H9 (cell line): ENCODE results near the gene EFL1. TPM values are rescaled to one million over a fixed set of nuclear protein-coding genes. Genes with fewer than 3 reads are reported as not detected.

Experiments
- DNase-seq: peaks from one replicate; pipeline ENCODE4 v3.0.0-alpha.2; 2017
- H2AFZ ChIP-seq: one replicate; pipeline ENCODE4 v1.6.1; 2013; ENCODE audit warnings: mild to moderate bottlenecking, low read length, control low read depth, moderate library complexity
- H2AK5ac ChIP-seq: 2 replicates; pipeline ENCODE4 v1.6.1; 2013; ENCODE audit warnings: low read length, control low read depth, mixed read lengths; ENCODE audit not compliant: insufficient read length
- H2BK120ac ChIP-seq: one replicate; pipeline ENCODE4 v1.6.1; 2013; ENCODE audit warnings: low read depth, mild to moderate bottlenecking, low read length, control low read depth, inconsistent platforms; ENCODE audit not compliant: poor library complexity, severe bottlenecking
- H2BK12ac ChIP-seq: 2 replicates; pipeline ENCODE4 v1.6.1; 2013; ENCODE audit warnings: low read length, control low read depth, mixed read lengths, low read depth; ENCODE audit not compliant: insufficient read length
- H2BK15ac ChIP-seq: 2 replicates; pipeline ENCODE4 v1.6.1; 2013; ENCODE audit warnings: low read depth, low read length, control low read depth
- H2BK20ac ChIP-seq: one replicate; pipeline ENCODE4 v1.6.1; 2013; ENCODE audit warnings: low read depth, mild to moderate bottlenecking, low read length, control low read depth, inconsistent platforms; ENCODE audit not compliant: poor library complexity, severe bottlenecking
- H2BK5ac ChIP-seq: 2 replicates; pipeline ENCODE4 v1.6.1; 2013; ENCODE audit warnings: low read length, control low read depth, mixed read lengths; ENCODE audit not compliant: insufficient read length
- H3K14ac ChIP-seq: 2 replicates; pipeline ENCODE4 v1.6.1; 2013; ENCODE audit warnings: low read length, control low read depth; ENCODE audit not compliant: insufficient read depth
- H3K18ac ChIP-seq: 2 replicates; pipeline ENCODE4 v1.6.1; 2013; ENCODE audit warnings: low read depth, mild to moderate bottlenecking, mixed read lengths, low read length, control low read depth; ENCODE audit not compliant: insufficient read length
- H3K23ac ChIP-seq: 2 replicates; pipeline ENCODE4 v1.6.1; 2013; ENCODE audit warnings: low read length, control low read depth, mixed read lengths, low read depth; ENCODE audit not compliant: insufficient read length
- H3K23me2 ChIP-seq: 2 replicates; pipeline ENCODE4 v1.6.1; 2013; ENCODE audit warnings: low read depth, mild to moderate bottlenecking, mixed read lengths, low read length, control low read depth; ENCODE audit not compliant: insufficient read length, poor library complexity, severe bottlenecking
- H3K27ac ChIP-seq: 2 replicates; pipeline ENCODE4 v1.5.1; 2013; ENCODE audit warnings: low read length, control low read depth, mixed read lengths, low read depth; ENCODE audit not compliant: insufficient read length
- H3K27me3 ChIP-seq: 2 replicates; pipeline ENCODE4 v1.6.1; 2013; ENCODE audit warnings: low read length, control low read depth, inconsistent platforms; ENCODE audit not compliant: insufficient read depth
- H3K4ac ChIP-seq: 2 replicates; pipeline ENCODE4 v1.6.1; 2013; ENCODE audit warnings: low read depth, mild to moderate bottlenecking, control low read depth, inconsistent platforms, low read length, moderate library complexity
- H3K4me1 ChIP-seq: 2 replicates; pipeline ENCODE4 v1.6.1; 2013; ENCODE audit warnings: low read length, control low read depth, inconsistent platforms; ENCODE audit not compliant: insufficient read depth
- H3K4me2 ChIP-seq: 2 replicates; pipeline ENCODE4 v1.6.1; 2013; ENCODE audit warnings: low read length, control low read depth, mixed read lengths; ENCODE audit not compliant: insufficient read length, insufficient read depth
- H3K56ac ChIP-seq: 2 replicates; pipeline ENCODE4 v1.6.1; 2013; ENCODE audit warnings: low read depth, mild to moderate bottlenecking, mixed read lengths, low read length, control low read depth; ENCODE audit not compliant: insufficient read length
- H3K79me1 ChIP-seq: 2 replicates; pipeline ENCODE4 v1.6.1; 2013; ENCODE audit warnings: low read depth, mild to moderate bottlenecking, moderate library complexity, low read length, control low read depth, inconsistent platforms; ENCODE audit not compliant: insufficient read depth, poor library complexity, severe bottlenecking
- H3K79me2 ChIP-seq: 2 replicates; pipeline ENCODE4 v1.6.1; 2013; ENCODE audit warnings: low read length, control low read depth, inconsistent platforms; ENCODE audit not compliant: insufficient read depth
- H3K9ac ChIP-seq: 2 replicates; pipeline ENCODE4 v1.6.1; 2013; ENCODE audit warnings: low read length, control low read depth, mixed read lengths; ENCODE audit not compliant: insufficient read length; ENCODE audit errors: extremely low read depth
- H3K9me3 ChIP-seq: one replicate; pipeline ENCODE4 v1.6.1; 2013; ENCODE audit warnings: low read depth, low read length, inconsistent platforms; ENCODE audit not compliant: control insufficient read depth
- H3T11ph ChIP-seq: one replicate; pipeline ENCODE4 v1.6.1; 2013; ENCODE audit warnings: mild to moderate bottlenecking, low read length, control low read depth, inconsistent platforms
- H4K20me1 ChIP-seq: one replicate; pipeline ENCODE4 v1.6.1; 2013; ENCODE audit not compliant: control insufficient read depth, insufficient read length, insufficient read depth
- H4K5ac ChIP-seq: 2 replicates; pipeline ENCODE4 v1.6.1; 2013; ENCODE audit warnings: low read depth, mild to moderate bottlenecking, mixed read lengths, low read length, control low read depth; ENCODE audit not compliant: insufficient read length
- H4K8ac ChIP-seq: replicated peaks from 2 replicates; pipeline ENCODE4 v1.6.1; 2013; ENCODE audit warnings: low read length, control low read depth, mixed read lengths, low read depth; ENCODE audit not compliant: insufficient read length
- H4K91ac ChIP-seq: 2 replicates; pipeline ENCODE4 v1.6.1; 2013; ENCODE audit warnings: low read depth, mild to moderate bottlenecking, moderate library complexity, mixed read lengths, low read length, control low read depth; ENCODE audit not compliant: insufficient read length
- H3K27ac Mint-ChIP-seq, 3 experiments: 2 replicates in 2 of 3; 3 replicates in 1 of 3; pipeline ENCODE4 v1.8.0; 2020 to 2021; ENCODE audit warnings: mixed read lengths in 3 of 3, mild to moderate bottlenecking in 1 of 3, moderate library complexity in 1 of 3
- H3K27me3 Mint-ChIP-seq: 2 replicates; pipeline ENCODE4 v1.8.0; 2021; ENCODE audit warnings: low read depth, mild to moderate bottlenecking, moderate library complexity, mixed read lengths
- H3K36me3 Mint-ChIP-seq, 3 experiments: 2 replicates in 2 of 3; 3 replicates in 1 of 3; pipeline ENCODE4 v1.8.0; 2020 to 2021; ENCODE audit warnings: low read depth in 3 of 3, mixed read lengths in 3 of 3; ENCODE audit not compliant: insufficient read depth in 1 of 3
- H3K4me1 Mint-ChIP-seq, 2 experiments: 2 replicates each; pipeline ENCODE4 v1.8.0; 2020; ENCODE audit warnings: mixed read lengths in 2 of 2
- H3K4me3 Mint-ChIP-seq, 2 experiments: 2 replicates in 1 of 2; 3 replicates in 1 of 2; pipeline ENCODE4 v1.8.0; 2020 to 2021; ENCODE audit warnings: mild to moderate bottlenecking in 2 of 2, mixed read lengths in 2 of 2, moderate library complexity in 1 of 2
- H3K9me3 Mint-ChIP-seq, 2 experiments: 2 replicates in 1 of 2; 3 replicates in 1 of 2; pipeline ENCODE4 v1.8.0; 2020; ENCODE audit warnings: mild to moderate bottlenecking in 2 of 2, mixed read lengths in 2 of 2, moderate library complexity in 1 of 2
- CTCF ChIP-seq: fragments of 200-600 bp; sonication (generic); conservative IDR thresholded peaks from 3 replicates; pipeline ENCODE4 v1.8.0; 2021; ENCODE audit warnings: antibody characterized with exemption, mild to moderate bottlenecking
- WGBS: extraction: QIAGEN DNeasy Blood & Tissue Kit; methylation state at CpG from one replicate; pipeline ENCODE4 v1.1.7; 2013; ENCODE audit warnings: missing lambda C conversion rate, low lambda C conversion rate, mixed read lengths; ENCODE audit not compliant: insufficient read length; ENCODE audit errors: extremely low coverage; 5-methylcytosine and 5-hydroxymethylcytosine counted together
- total RNA-seq: library from RNA; stranded (reverse); gene quantifications from 2 replicates; pipeline ENCODE4 v1.2.1, GENCODE V29; 2021

EFL1 gene
- total RNA-seq, 1 experiment from 2014 or later, result 29.4 TPM

- no peaks in the 10 kb centered on the region for H3K79me1 ChIP-seq
- WGBS, result no CpG with 5 or more reads among the region's 7 CpGs
Measured at GRCh38 chr15:82305621-82306048, 43.1 kb upstream of the EFL1 start.

More at GRCh38 chr15:82305621-82306048, 43.1 kb upstream of the EFL1 start:
- no peak for DNase-seq
- H2BK20ac ChIP-seq, result no peak overlapping the region
- Mint-ChIP-seq H3K27ac (no peak overlapping the region), H3K4me1 (no peaks in the 10 kb centered on the region), H3K36me3 (0 out of 7 replicates have a peak, but pooled peaks cover 0 to 4% (median 0%) of the 10 kb centered on the region in 3 experiments), H3K9me3 (peaks cover 4 to 6% of the 10 kb centered on the region in 2 experiments; a peak in 4 of 5 replicates), H3K27me3 (peaks cover 3% of the 10 kb centered on the region; the same call in 1 of the 2 replicates), H3K4me3 (no peak overlapping the region)
- H3K27ac ChIP-seq, result no peak overlapping the region
- peak overlapping the region; percentile 56; the same call in 1 of the 2 replicates for H3K14ac ChIP-seq
- no peak overlapping the region for H2BK5ac ChIP-seq
- H3K23me2 ChIP-seq, result no peaks in the 10 kb centered on the region
- H2AFZ ChIP-seq, result no peak overlapping the region
- no peak overlapping the region for H3K56ac ChIP-seq
- no peak overlapping the region for H3K4ac ChIP-seq
- no peak overlapping the region for H2BK12ac ChIP-seq
- no peak overlapping the region for H3K4me2 ChIP-seq
- TF ChIP-seq CTCF, result no peak
- no peak overlapping the region for H3K18ac ChIP-seq
- H2BK120ac ChIP-seq, result no peak overlapping the region
- H3K79me2 ChIP-seq, result no peaks in the 10 kb centered on the region
- H3K9ac ChIP-seq, result no peak overlapping the region
- H3K27me3 ChIP-seq, result no peaks in the 10 kb centered on the region
- no peak overlapping the region for H4K5ac ChIP-seq
- no peak overlapping the region for H4K8ac ChIP-seq
- H3K4me1 ChIP-seq, result no peaks in the 10 kb centered on the region
- H4K20me1 ChIP-seq, result no peaks in the 10 kb centered on the region
- no peak overlapping the region for H3T11ph ChIP-seq
- H4K91ac ChIP-seq, result no peak overlapping the region
- no peak overlapping the region for H2BK15ac ChIP-seq
- H2AK5ac ChIP-seq, result no peak overlapping the region
- H3K23ac ChIP-seq, result no peak overlapping the region
- H3K9me3 ChIP-seq, result no peaks in the 10 kb centered on the region
